ENCODE results near the gene NXPH3. TPM values are rescaled to one million over a fixed set of nuclear protein-coding genes. Genes with fewer than 3 reads are reported as not detected.

Gene NXPH3
- total RNA-seq, 1 donor from 2014 or later = not detected

DNA sequence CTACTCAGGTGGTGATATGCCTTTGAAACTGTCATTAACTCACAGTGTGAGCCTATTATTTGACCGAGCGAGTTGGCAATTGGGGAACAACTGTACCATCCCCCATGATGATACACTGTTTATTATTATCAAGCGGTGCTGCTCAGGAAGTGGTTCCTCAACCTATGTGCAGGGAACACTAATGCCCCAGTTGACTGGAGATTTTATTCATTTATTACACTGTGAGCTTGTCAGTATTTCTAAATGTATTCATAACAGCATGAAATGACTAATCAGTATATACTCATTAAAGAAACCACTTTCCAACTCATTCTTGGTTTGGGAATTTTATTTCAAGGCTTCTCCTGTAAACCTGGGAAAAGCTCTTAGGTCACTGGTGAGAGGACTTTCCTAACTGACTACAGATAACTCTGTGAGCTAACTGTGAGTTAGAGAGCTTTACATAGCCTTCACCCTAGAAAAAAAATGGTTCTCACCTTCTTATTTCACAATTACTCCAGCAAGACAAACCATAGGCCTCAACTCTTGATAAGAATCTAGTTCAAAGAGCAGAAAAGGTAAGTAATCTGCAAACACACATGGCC lies 42.4 kb downstream of the NXPH3 start:
- intact Hi-C loops (cut with micrococcal nuclease) = no loop called here

DNA sequence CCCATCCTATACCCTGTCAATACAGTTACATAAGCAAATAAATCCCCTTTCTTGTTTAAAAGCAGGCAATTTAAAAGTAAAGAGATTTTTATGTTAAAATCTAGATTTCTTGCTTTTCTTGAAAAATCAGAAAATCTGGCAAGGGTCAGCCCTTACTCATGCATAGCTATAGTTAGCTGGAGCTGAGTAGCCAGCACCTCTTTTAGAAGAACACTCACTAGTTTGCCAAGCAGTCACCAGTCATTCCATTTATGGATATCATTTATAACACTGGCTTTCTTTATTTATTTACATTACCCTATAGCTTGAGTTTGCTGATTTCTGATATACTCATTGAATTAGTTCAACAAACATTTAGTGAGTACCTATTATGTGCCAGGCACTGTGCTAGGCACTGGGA lies 45.7 kb downstream of the NXPH3 start:
- intact Hi-C loops (cut with micrococcal nuclease) = no loop called here

DNA sequence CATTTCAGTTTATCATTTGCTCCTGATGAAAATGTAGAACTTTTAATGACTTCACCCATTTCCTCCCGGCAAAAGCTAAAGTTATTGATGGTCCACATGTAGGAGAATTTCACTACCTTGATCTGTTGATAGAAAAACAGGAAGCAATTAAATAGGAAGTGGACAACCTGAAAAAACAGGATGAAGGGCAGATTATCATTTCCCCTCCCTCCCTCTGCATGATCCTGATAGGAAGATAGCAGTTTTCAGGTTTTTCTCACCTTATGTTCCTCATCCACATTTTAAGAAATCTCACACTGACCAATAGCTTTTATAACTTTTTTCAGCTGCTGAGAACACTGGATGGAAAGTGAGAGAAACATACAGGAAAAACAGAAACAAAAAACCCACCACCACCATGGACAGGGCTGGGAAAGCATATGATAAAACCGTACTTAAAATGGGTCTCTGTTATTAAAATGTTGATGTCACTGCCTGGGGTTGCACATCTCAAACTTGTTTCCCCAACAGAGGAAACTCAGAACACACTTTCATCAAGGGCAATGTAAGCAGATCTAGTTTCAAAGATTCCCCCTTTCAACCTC lies 46.4 kb downstream of the NXPH3 start:
- intact Hi-C loops (cut with micrococcal nuclease) = no loop called here

DNA sequence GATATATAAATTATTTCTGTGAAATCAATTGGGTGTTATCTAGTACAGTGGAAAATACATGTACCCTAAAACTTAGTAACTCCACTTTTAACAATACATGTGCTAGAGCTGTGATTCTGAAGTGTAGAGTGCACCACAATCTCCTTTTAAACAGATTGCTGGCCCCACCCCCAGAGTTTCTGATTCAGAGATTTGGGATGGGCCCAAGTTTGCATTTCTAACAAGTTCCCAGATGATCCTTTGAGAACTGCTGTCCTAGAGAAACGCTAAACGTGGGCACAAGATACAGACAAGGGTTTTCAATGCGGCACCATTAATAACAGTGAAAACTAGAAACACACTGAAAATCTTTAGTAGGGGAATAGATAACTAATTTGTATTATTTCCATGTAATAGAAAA lies 49.2 kb downstream of the NXPH3 start:
- intact Hi-C loops (cut with micrococcal nuclease) = no loop called here

DNA sequence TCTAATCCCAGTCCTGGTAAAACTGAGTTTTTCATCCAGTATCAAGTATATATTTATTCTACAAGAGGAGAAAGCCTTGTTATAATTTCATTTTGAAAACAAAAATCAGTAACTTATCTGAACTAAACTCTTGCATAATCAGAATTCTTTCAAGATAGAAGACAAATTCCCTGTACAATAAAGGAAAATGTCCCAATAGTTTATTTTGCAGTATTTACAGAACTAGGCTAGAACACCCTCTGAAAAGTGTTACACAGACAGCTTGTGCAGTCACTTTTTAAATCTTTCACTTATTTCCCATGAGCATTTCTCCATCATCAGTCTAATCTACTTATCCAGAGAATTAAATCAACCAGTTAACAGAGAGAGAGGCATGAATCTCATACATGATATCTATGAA lies 53.8 kb downstream of the NXPH3 start:
- intact Hi-C loops (cut with micrococcal nuclease) = no loop called here

DNA sequence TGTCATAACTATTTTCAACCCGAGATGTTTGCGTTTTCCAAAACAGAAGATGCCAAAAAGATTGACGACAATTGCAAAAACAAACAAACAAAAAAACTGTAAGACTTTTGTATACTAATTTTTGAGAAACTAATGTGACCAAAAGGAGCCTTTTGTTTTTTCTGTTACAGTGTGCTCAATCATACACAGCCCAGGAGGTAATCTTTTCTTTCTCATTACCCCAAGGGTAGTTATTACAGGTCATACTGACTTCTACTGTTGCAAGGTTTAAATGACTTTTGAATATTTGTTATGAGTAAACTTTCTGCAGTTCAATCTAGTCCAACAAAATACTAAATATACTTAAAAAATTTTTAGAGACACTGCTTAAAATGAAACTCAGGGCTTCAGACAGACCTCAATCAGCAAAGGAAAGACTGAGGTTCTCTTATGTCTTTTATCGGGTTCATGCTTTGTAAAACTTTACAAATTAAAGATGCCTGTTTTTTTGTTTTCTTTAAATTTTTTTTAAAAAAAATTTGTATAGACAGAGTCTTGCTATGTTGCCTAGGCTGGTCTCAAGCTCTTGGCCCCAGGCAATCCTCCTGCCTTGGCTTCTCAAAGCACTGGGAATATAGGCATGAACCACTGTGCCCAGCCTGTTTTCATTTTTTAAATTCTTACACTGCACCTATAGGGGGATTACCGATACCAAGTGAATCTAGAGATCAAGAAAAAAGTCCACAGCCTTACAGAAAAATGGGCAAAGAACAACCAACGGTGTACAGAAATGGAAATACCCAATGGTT lies 54.6 kb downstream of the NXPH3 start:
- intact Hi-C loops (cut with micrococcal nuclease) = no loop called here

DNA sequence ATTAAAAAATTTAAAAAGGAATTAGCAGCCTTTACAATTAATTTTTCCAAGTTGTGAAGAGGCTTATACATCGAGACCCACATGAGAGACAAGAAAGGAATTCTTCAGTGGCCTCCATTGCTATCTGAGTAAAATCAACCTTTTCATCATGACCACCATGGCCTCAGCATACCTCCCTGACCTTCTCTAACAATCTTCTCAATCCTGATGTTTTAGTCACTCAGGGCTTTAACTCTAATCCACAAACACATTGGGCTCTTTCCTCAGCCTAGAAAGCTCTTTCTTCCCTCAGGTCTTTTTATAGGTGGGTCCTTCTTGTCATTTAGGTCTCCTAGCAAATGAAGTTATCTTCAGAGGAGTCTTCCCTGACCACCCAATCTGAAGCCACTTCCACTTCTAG lies 55.8 kb downstream of the NXPH3 start:
- intact Hi-C loops (cut with micrococcal nuclease) = no loop called here

Other genes with a start within 250 kb of the NXPH3 start
- gene ZNF652, start 213.6 kb upstream of the NXPH3 start, total RNA-seq = 22.0 and 23.6 TPM in 2 replicates
- 188 and 189 TPM in 2 replicates for gene PHB1, start 161.0 kb upstream of the NXPH3 start, total RNA-seq
- 0.11 and 0.16 TPM in 2 replicates for gene NGFR, start 80.6 kb upstream of the NXPH3 start, total RNA-seq
- gene SPOP, start 102.2 kb downstream of the NXPH3 start, total RNA-seq = 60.9 and 63.6 TPM in 2 replicates
- gene SLC35B1, start 132.1 kb downstream of the NXPH3 start, total RNA-seq = 80.8 and 84.5 TPM in 2 replicates
- gene FAM117A, start 188.3 kb downstream of the NXPH3 start, total RNA-seq = 32.9 and 33.1 TPM in 2 replicates
- 73.3 and 80.8 TPM in 2 replicates for gene KAT7, start 212.8 kb downstream of the NXPH3 start, total RNA-seq